GM19438 (cell line): Measurements from ENCODE around the gene ABRACL.
A peak's percentile ranks its signal among the peaks of the same experiment; 100 is the strongest.
"Not testable (repeated sequence)": the region's sequence is repeated elsewhere in the genome, so short reads cannot be mapped to it uniquely, and the experiment has no call there.

Experiments
- ATAC-seq: cut with Tn5 transposase; IDR thresholded peaks from one replicate; pipeline ENCODE4 v1.9.1; 2021; ENCODE audit warnings: low read depth; ENCODE audit not compliant: unreplicated experiment

ABRACL gene

GRCh38 chr6:139010674-139011073 lies 17.9 kb upstream of the ABRACL start:
- ATAC-seq, result no peak

GRCh38 chr6:139011980-139012379 lies 16.6 kb upstream of the ABRACL start:
- no peak for ATAC-seq

GRCh38 chr6:139013185-139013800 lies 15.3 kb upstream of the ABRACL start:
- ATAC-seq, result no peak

GRCh38 chr6:139014945-139015344 lies 13.6 kb upstream of the ABRACL start:
- no peak for ATAC-seq

- no peak for ATAC-seq
Measured at GRCh38 chr6:139016337-139017213, 12.0 kb upstream of the ABRACL start.

GRCh38 chr6:139017227-139017626 lies 11.3 kb upstream of the ABRACL start:
- no peak for ATAC-seq

- no peak for ATAC-seq
Measured at GRCh38 chr6:139019722-139020121, 8.8 kb upstream of the ABRACL start.

- no peak for ATAC-seq
Measured at GRCh38 chr6:139020689-139021088, 7.9 kb upstream of the ABRACL start.

- not testable (repeated sequence) for ATAC-seq
Measured at GRCh38 chr6:139025416-139025815, 3.1 kb upstream of the ABRACL start.

- no peak for ATAC-seq
Measured at GRCh38 chr6:139027620-139028182, 844 bp upstream of the ABRACL start.

GRCh38 chr6:139028215-139028657 lies 309 bp upstream of the ABRACL start:
- ATAC-seq, result peak; percentile 5

GRCh38 chr6:139029470-139030227 lies 1.1 kb downstream of the ABRACL start:
- peak; percentile 32 for ATAC-seq

GRCh38 chr6:139030228-139030963 lies 1.9 kb downstream of the ABRACL start:
- ATAC-seq, result peak; percentile 33

- no peak for ATAC-seq
Measured at GRCh38 chr6:139037490-139037889, 8.9 kb downstream of the ABRACL start.

- ATAC-seq, result no peak
Measured at GRCh38 chr6:139044250-139044649, 15.7 kb downstream of the ABRACL start.

GRCh38 chr6:139047677-139048076 lies 19.1 kb downstream of the ABRACL start:
- no peak for ATAC-seq

GRCh38 chr6:139048912-139049311 lies 20.4 kb downstream of the ABRACL start:
- ATAC-seq, result not testable (repeated sequence)

GRCh38 chr6:139050131-139050769 lies 21.7 kb downstream of the ABRACL start:
- not testable (repeated sequence) for ATAC-seq

- no peak for ATAC-seq
Measured at GRCh38 chr6:139050770-139051313, 22.3 kb downstream of the ABRACL start.
